ENCODE data around the gene TRIO. TPM values are rescaled to one million over a fixed set of nuclear protein-coding genes. Genes with fewer than 3 reads are reported as not detected.

The TRIO gene
- total and polyA plus RNA-seq, 4 donors, result 23.8 to 243 (median 110) TPM

DNA sequence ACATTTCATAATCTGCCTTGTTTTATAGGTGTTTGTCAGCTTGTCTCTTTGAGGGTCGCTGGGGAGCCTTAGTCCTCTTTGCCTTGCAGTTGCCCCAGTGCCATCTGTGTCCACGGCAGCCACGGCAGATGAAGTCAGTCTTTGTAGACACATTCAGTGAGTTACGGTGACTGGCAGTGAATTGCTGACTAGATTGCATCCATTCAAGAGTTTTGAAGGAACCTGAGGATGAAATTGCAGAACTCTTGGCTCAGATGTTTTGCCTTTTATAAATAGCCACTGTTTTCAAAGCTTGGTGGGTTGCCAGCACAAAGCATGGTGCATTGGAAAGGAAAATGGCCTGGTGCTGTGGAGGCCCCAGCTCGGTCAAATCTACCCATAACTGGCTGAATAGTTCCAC is 125.6 kb downstream of the TRIO start:
- TF ChIP-seq, protein P1, sequence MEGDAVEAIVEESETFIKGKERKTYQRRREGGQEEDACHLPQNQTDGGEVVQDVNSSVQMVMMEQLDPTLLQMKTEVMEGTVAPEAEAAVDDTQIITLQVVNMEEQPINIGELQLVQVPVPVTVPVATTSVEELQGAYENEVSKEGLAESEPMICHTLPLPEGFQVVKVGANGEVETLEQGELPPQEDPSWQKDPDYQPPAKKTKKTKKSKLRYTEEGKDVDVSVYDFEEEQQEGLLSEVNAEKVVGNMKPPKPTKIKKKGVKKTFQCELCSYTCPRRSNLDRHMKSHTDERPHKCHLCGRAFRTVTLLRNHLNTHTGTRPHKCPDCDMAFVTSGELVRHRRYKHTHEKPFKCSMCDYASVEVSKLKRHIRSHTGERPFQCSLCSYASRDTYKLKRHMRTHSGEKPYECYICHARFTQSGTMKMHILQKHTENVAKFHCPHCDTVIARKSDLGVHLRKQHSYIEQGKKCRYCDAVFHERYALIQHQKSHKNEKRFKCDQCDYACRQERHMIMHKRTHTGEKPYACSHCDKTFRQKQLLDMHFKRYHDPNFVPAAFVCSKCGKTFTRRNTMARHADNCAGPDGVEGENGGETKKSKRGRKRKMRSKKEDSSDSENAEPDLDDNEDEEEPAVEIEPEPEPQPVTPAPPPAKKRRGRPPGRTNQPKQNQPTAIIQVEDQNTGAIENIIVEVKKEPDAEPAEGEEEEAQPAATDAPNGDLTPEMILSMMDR (IDR thresholded peaks at IDR 0.05; ENCODE audit: control extremely low read depth, extremely low read depth), result no peak
- peak overlapping the region; percentile 73 to 79 for H3K27ac ChIP-seq (ENCODE audit: low read depth in 1 of 2, low read length in 1 of 2)
- peaks cover 7 to 33% (median 14%) of the 10 kb centered on the region in 5 donors for H3K4me1 ChIP-seq (ENCODE audit: control insufficient read depth in 5 of 5, insufficient read depth in 5 of 5, low read length in 5 of 5)
- DNase-seq (no peak), ATAC-seq (ENCODE audit: insufficient read depth, low FRiP score) (no peak)
- H3K9me3 ChIP-seq (ENCODE audit: control insufficient read depth in 4 of 4, insufficient read depth in 3 of 4, low read length in 3 of 4), result no peaks in the 10 kb centered on the region
- no peak overlapping the region for H3K4me3 ChIP-seq
- no peaks in the 10 kb centered on the region for H3K27me3 ChIP-seq (ENCODE audit: control insufficient read depth in 3 of 3, insufficient read depth in 3 of 3, low read length in 2 of 3)
- H3K36me3 ChIP-seq (ENCODE audit: control insufficient read depth in 4 of 4, insufficient read depth in 4 of 4, low read length in 4 of 4), result peaks cover 0 to 2% (median 0%) of the 10 kb centered on the region in 4 donors
- WGBS, 2 donors, result 70 to 71% methylated on average over 5 of the region's 5 CpGs
- H3K9ac ChIP-seq (ENCODE audit: insufficient read depth in 1 of 2, low read length in 2 of 2), result no peak overlapping the region

DNA sequence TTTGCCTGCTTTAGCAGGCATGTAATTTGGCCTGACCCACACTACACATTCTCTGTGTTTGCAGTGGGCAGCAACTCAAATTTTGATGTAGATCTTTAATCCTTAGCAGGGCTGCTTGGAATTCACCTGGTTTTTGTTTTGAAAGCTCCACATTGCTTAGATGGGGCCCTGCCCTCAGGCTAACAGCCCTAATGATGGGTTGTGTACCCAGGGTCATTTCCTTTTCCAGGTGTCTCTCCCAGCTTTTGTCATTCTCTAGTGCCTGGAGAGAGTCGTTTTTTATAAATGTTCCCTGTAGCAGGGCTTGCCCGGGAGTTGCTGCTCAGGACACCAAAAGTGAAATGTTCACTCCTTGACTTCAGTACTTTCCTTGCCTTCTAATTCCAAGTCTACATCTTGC is 126.3 kb downstream of the TRIO start:
- TF ChIP-seq, protein P1 (IDR thresholded peaks at IDR 0.05; ENCODE audit: control extremely low read depth, extremely low read depth), result no peak
- Histone ChIP-seq H3K4me1 (ENCODE audit: control insufficient read depth in 5 of 5, insufficient read depth in 5 of 5, low read length in 5 of 5) (peaks cover 7 to 33% (median 14%) of the 10 kb centered on the region in 5 donors), H3K36me3 (ENCODE audit: control insufficient read depth in 4 of 4, insufficient read depth in 4 of 4, low read length in 4 of 4) (peaks cover 0 to 2% (median 0%) of the 10 kb centered on the region in 4 donors), H3K4me3 (no peak overlapping the region), H3K27me3 (ENCODE audit: control insufficient read depth in 3 of 3, insufficient read depth in 3 of 3, low read length in 2 of 3) (no peaks in the 10 kb centered on the region), H3K9me3 (ENCODE audit: control insufficient read depth in 4 of 4, insufficient read depth in 3 of 4, low read length in 3 of 4) (no peaks in the 10 kb centered on the region), H3K9ac (ENCODE audit: insufficient read depth in 1 of 2, low read length in 2 of 2) (no peak overlapping the region), H3K27ac (ENCODE audit: low read depth in 1 of 2, low read length in 1 of 2) (peak overlapping the region in 1 of 2 donors; percentile 73)
- no peak for DNase-seq
- ATAC-seq (ENCODE audit: insufficient read depth, low FRiP score), result no peak
- WGBS, 2 donors, result 51 to 66% methylated on average over 2 of the region's 2 CpGs

DNA sequence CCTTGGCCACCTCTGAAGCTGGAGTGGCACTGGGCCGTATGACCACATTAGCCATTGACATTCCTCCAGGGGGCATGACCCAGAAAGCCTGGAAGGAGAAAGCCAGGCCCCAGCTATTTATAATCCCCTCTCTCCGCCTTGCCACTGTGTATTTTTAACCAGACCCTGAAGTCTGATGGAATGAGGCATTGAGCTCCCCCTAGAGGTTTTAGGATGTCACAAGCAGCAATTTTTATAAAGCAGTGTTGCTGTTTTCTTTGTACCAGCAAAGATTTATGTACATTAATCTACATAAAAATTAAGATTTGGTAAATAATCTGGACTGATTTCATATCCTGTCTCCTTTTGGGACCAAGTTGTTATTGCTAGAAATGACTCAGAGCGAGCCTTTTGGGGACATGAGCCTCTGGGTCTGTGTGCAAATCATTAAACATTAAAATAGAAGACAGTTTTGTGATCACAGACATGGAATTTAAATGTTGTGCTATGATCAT is 127.1 kb downstream of the TRIO start:
- no peak overlapping the region for H3K4me3 ChIP-seq
- ATAC-seq (ENCODE audit: insufficient read depth, low FRiP score), result no peak

More for the DNA sequence above, 127.1 kb downstream of the TRIO start:
- TF ChIP-seq, protein P1 (IDR thresholded peaks at IDR 0.05; ENCODE audit: control extremely low read depth, extremely low read depth), result peak; percentile 45
- peak overlapping the region in 1 of 2 donors; percentile 34 for H3K9ac ChIP-seq (ENCODE audit: insufficient read depth in 1 of 2, low read length in 2 of 2)
- no peaks in the 10 kb centered on the region for H3K9me3 ChIP-seq (ENCODE audit: control insufficient read depth in 4 of 4, insufficient read depth in 3 of 4, low read length in 3 of 4)
- H3K27ac ChIP-seq (ENCODE audit: low read depth in 1 of 2, low read length in 1 of 2), result peak overlapping the region in 1 of 2 donors; percentile 73
- no peaks in the 10 kb centered on the region for H3K27me3 ChIP-seq (ENCODE audit: control insufficient read depth in 3 of 3, insufficient read depth in 3 of 3, low read length in 2 of 3)
- peaks cover 0 to 2% (median 0%) of the 10 kb centered on the region in 4 donors for H3K36me3 ChIP-seq (ENCODE audit: control insufficient read depth in 4 of 4, insufficient read depth in 4 of 4, low read length in 4 of 4)
- peaks cover 6 to 33% (median 10%) of the 10 kb centered on the region in 5 donors for H3K4me1 ChIP-seq (ENCODE audit: control insufficient read depth in 5 of 5, insufficient read depth in 5 of 5, low read length in 5 of 5)
- peak; percentile 46 to 80 (median 68) for DNase-seq
- 25 to 31% methylated on average over 3 of the region's 3 CpGs for WGBS, 2 donors

Measured in lung (tissue), 12 donors.